Mononuclear cell (primary cell): Measurements from ENCODE around the gene ST6GALNAC3. TPM values are rescaled to one million over a fixed set of nuclear protein-coding genes. Genes with fewer than 3 reads are reported as not detected.

Source experiments
- H3K27me3 ChIP-seq: 2 replicates; pipeline ENCODE4 v1.6.0; 2011; ENCODE audit warnings: low read length, control low read depth; ENCODE audit not compliant: insufficient read depth
- H3K4me1 ChIP-seq: 2 replicates; pipeline ENCODE4 v1.5.1; 2011; ENCODE audit warnings: mild to moderate bottlenecking, low read length, control low read depth; ENCODE audit not compliant: insufficient read depth
- H3K4me3 ChIP-seq: 2 replicates; pipeline ENCODE4 v1.5.1; 2011; ENCODE audit warnings: mild to moderate bottlenecking, low read length, moderate library complexity
- H3K9me3 ChIP-seq: 2 replicates; pipeline ENCODE4 v1.5.1; 2011; ENCODE audit warnings: low read depth, mild to moderate bottlenecking, control low read depth, low read length
- total RNA-seq: library from RNA; depleted of rRNA; stranded (reverse); fragments of >200 nt; gene quantifications from one replicate; pipeline ENCODE4 v1.2.3, GENCODE V29; 2012

ST6GALNAC3 gene
- total RNA-seq, 1 donor: 3.5 TPM

DNA sequence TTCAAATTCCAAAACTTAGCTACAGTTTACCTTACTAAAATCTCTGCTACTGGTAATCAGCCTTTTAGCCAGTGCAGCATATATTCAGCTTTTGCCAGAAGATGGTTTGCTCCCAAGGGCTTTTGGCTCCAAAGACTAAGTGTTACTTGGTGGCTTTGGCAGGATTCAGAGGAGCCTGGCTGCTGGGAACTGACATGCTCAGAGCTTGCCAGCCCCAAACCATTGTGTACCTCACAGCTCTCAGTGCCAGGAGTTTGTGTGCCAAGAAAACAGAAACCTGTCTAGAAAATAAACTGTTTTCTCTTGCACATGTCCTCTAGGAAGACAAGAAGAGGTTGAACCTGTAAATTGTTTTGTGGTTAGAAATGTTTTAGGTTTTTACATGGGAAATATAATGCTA, 315.9 kb downstream of the ST6GALNAC3 start:
- Histone ChIP-seq H3K4me3 (no peak overlapping the region), H3K9me3 (no peaks in the 10 kb centered on the region), H3K4me1 (no peaks in the 10 kb centered on the region), H3K27me3 (no peaks in the 10 kb centered on the region)

DNA sequence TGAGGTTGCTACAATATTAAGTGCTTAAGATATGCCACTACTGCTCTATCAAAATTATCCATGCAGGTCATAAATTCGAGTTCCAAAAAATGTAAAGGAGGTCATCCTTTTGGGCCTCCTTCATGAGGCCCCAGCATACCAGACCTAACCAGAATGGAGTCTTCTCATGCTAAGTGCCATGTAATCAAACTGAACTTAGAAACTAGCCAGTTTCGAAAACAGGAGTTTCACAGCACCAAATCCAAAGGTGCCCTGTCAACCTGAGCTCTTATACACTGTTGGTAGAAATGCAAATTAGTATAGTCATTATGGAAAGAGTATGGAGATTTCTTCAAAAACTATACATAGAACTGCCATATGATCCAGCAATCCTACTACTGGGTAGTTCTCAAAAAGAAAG, 320.5 kb downstream of the ST6GALNAC3 start:
- Histone ChIP-seq H3K9me3 (no peaks in the 10 kb centered on the region), H3K4me1 (no peaks in the 10 kb centered on the region), H3K27me3 (no peaks in the 10 kb centered on the region), H3K4me3 (no peak overlapping the region)

DNA sequence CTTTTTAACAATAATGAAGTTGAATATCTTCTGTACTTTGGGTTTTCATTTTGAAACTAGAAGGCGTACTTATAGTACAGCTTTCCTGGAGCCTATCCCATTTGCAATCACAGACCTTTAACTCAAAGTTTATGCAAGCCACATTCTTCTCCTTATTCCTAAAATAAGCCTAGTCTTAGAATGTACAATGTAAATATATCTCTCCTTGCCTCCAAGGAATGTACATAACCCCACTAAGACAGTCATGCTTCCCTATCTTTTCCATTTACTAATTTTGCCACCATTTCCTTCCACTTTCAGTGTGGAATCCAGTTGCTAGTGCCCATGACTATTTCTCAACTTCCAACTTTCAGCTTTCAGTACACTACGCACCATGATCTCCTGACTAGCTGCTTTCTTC, 327.6 kb downstream of the ST6GALNAC3 start:
- H3K4me3 ChIP-seq: no peak overlapping the region
- no peaks in the 10 kb centered on the region for H3K4me1 ChIP-seq
- peaks cover 10% of the 10 kb centered on the region for H3K9me3 ChIP-seq
- no peaks in the 10 kb centered on the region for H3K27me3 ChIP-seq

DNA sequence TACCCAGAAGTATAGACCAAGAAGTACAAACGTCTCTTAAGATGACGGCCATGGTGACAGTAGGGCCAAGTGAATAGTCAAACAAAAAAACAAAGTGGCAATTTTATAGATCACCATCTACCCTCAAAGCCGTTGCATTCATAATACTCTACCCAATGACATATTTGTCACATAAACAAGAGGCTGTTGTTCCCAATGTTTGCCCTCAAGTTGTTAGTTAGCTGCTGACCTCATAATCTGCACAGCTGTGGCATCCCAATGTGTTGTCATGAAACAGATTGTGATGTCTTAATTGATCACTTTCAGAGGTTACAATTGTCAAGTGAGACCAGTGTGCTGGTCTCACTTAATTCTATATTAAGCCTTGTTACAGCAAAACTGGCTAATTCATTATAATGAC, 333.8 kb downstream of the ST6GALNAC3 start:
- Histone ChIP-seq H3K27me3 (no peaks in the 10 kb centered on the region), H3K9me3 (no peaks in the 10 kb centered on the region), H3K4me1 (no peaks in the 10 kb centered on the region), H3K4me3 (no peak overlapping the region)

DNA sequence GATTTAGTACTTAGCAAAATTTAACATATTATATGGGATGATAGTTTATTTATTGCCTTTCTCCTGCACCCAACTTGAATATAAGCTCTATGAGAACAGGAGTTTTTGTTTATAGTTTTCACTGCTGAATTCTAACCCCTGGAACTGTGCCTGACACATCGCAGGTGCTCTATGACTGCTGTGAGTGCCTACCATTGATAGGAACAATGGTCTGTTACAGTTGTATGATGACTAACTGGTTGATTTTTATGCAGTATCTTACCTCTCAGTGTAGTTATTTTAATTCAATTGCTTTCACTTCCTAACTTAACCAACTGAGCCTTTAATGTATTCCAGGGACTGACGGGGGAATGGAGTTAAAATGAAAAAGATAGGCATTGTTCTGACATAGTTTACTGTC, 336.0 kb downstream of the ST6GALNAC3 start:
- Histone ChIP-seq H3K9me3 (no peaks in the 10 kb centered on the region), H3K27me3 (no peaks in the 10 kb centered on the region), H3K4me3 (no peak overlapping the region), H3K4me1 (no peaks in the 10 kb centered on the region)

DNA sequence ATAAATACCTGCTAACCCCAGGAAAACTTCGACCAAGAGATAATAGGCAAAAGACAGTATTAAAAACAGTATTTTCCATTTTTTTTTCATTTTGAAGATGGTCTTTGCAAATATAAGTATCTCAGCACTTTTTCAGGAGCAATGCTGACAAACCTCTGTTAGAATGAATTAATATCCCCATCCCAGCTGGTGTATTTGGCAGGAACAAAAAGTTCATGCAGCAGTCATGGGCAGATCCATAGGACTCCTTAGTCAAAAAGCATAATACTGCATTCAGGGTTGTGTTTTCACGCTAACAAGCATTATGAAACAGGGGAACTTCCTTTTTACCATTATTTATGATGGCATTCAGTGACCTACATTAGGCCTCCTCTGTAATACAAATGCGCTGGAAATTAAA, 344.0 kb downstream of the ST6GALNAC3 start:
- Histone ChIP-seq H3K4me1 (no peaks in the 10 kb centered on the region), H3K4me3 (no peak overlapping the region), H3K27me3 (no peaks in the 10 kb centered on the region), H3K9me3 (no peaks in the 10 kb centered on the region)

DNA sequence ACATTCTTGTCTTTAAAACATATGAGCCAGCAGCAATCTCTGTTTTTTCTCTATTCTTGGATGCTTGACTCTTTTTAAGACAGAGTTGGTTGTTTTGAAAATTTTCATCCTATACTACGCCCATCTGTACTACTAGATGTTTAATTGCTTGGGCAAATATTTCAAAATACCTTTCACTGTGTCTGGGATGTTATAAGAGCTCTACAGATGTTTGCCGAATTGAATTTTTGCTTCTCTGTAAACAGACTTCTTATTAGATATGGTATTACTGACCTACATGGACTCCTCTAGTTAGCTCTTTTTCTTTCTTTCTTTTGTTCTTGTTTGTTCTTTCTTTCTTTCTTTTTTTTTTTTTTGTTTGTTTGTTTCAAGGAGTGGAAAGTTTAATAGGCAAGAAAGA, 345.1 kb downstream of the ST6GALNAC3 start:
- Histone ChIP-seq H3K4me1 (no peaks in the 10 kb centered on the region), H3K4me3 (no peak overlapping the region), H3K27me3 (no peaks in the 10 kb centered on the region), H3K9me3 (no peaks in the 10 kb centered on the region)

DNA sequence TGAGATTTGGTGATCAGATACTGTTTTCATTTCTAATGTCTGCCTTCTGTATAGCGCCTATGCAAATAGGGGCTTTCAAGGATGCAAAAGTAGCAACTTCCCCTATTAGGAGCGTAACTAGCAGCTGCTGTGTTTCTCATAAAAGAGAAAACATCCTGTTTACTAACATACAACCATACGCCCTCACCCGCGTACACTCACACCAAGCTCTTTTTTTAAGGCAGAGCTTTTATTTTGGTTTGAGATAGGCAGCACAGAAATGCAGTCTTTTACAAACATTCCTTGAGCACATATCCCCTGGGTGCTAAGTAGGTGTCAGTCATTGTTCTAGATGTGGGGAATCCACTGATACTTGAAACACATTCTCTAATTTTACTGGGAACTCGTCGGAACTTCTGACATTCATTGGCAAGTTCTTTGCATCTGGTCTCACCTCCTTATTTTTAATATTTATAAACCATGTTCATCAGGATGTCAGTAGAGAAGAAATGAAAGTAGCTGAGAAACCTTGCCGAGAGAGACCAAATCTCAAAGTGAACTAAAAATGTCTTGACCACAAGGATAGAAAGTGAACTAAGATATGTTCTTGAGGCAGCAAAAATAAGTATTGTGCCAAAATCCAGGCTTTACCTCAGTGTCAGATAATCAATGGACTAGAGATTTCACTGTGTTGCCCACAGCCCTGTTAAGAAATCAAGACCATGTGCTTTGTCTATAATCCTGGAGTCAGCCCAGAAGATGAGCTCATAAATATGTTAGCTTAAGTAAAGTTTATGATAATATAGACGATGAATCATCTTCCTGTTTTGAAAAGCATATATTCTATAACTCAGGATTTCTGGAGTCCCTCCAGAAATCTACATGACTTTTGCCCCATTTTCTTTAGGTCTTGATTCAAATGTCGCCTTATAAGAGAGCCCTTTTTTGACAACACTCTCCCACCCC, 350.9 kb downstream of the ST6GALNAC3 start:
- Histone ChIP-seq H3K4me1 (no peaks in the 10 kb centered on the region), H3K4me3 (no peak overlapping the region), H3K9me3 (no peaks in the 10 kb centered on the region), H3K27me3 (no peaks in the 10 kb centered on the region)

DNA sequence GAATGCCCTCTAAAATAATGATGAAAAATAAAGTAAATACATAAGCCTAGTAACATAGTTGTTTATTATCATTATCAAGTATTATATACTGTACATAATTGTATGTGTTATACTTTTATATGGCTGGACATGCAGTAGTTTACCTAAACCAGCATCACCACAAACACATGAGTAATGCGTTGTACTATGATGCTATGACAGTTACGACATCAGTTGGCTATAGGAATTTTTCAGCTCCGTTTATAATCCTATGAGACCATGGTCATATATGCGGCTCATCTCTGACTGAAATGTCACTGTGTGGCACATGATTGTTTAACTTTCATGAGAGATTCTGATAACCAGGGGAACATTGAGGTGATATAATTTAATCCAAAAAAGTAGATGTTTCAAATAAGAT, 352.1 kb downstream of the ST6GALNAC3 start:
- no peaks in the 10 kb centered on the region for H3K9me3 ChIP-seq
- no peak overlapping the region for H3K4me3 ChIP-seq
- no peaks in the 10 kb centered on the region for H3K27me3 ChIP-seq
- no peaks in the 10 kb centered on the region for H3K4me1 ChIP-seq

DNA sequence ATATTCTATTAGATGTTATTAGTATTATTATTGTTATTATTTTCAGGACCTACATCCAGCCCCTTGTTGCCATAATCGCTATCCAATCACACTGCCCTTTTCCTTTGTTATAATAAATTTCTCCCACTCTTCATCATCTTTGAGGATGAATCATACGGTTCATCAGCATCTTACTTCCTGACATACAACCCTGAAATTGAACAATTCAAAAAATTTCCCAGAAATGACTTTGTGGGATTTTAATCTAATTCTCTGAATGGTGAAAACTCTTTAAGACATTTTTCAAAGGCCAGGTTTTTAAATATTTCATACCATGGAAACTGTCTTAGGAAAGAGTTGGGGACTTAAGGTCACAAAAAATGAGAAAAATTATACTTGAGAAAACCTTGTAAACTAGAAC, 353.5 kb downstream of the ST6GALNAC3 start:
- H3K4me1 ChIP-seq: no peaks in the 10 kb centered on the region
- H3K27me3 ChIP-seq: no peaks in the 10 kb centered on the region
- H3K9me3 ChIP-seq: no peaks in the 10 kb centered on the region
- no peak overlapping the region for H3K4me3 ChIP-seq

DNA sequence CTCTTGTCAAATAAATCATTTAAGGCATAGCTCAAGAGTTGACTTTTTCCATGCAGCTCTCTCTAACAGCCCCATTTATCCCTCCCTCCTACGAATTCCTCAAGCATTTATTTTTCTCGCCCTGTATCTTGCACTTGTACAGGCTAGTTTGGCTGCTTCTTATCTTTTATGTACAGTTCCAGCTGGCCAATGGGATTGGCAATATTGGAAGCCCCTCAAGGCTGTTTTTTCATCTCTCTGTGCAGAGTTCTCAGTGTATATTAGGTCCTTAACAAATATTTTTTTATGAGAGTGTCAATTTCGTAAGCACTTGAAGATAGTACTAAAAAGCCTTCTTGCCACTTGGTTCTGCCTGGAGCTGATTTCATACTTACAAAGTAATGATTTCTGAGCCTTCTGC, 356.0 kb downstream of the ST6GALNAC3 start:
- Histone ChIP-seq H3K4me1 (no peaks in the 10 kb centered on the region), H3K27me3 (no peaks in the 10 kb centered on the region), H3K9me3 (no peaks in the 10 kb centered on the region), H3K4me3 (no peak overlapping the region)

DNA sequence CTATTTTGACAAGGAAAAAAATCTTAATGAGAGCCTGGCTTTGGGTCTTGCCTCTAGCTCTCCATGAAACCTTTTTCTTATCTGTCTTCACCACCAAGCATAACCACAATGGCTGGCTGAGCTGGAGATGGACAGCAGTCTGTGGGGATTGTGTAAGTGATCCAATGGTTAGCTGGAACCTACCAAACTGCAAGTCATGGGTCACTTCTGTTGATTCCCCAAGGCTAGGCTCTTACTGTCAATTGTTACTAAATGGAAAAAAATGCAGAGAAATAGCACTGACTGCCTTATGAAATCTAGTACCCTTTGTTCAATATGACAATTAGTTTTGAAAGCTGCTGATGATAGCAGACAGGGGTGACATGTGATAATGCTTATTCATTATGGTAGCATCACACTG, 359.0 kb downstream of the ST6GALNAC3 start:
- Histone ChIP-seq H3K27me3 (no peaks in the 10 kb centered on the region), H3K9me3 (no peaks in the 10 kb centered on the region), H3K4me3 (no peak overlapping the region), H3K4me1 (no peaks in the 10 kb centered on the region)

DNA sequence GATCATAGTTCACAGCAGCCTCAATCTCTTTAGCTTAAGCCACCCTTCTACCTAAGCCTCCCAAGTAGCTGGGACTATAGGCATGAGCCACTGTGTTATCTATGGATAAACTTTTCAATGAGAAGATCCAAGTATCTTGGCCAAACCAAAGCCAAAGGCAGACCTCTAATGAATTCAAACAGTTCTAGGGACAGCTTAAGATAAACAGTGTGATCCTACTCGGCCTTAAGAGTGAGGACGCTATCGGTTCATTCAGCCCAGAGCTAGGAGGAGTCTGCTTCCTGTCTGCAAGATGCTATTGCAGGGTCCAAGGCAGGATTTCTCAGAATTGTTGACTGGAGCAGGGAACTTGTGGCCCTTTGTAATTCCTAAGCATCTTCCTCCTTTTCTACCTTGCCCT, 368.7 kb downstream of the ST6GALNAC3 start:
- H3K9me3 ChIP-seq: no peaks in the 10 kb centered on the region
- H3K27me3 ChIP-seq: no peaks in the 10 kb centered on the region
- H3K4me3 ChIP-seq: no peak overlapping the region
- H3K4me1 ChIP-seq: no peaks in the 10 kb centered on the region

DNA sequence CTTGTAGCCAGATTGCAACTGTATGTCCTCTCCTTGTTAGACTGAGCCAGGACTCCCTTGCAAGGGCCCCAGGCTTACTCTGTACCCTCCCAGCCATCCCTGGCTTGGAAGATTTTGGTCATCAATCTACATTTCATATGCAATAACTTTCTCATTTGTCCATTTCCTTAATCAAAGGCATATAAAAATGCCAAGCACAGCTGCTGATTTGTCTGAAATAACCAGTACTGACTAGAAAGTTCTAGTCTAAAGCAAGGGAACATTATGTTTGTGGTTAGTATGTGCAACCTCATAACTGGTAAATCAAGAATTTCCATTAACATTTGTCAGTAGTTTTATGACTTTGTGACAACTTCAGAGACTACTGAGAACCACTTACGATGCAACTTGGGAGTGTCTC, 370.2 kb downstream of the ST6GALNAC3 start:
- Histone ChIP-seq H3K4me1 (no peaks in the 10 kb centered on the region), H3K9me3 (no peaks in the 10 kb centered on the region), H3K4me3 (no peak overlapping the region), H3K27me3 (no peaks in the 10 kb centered on the region)

DNA sequence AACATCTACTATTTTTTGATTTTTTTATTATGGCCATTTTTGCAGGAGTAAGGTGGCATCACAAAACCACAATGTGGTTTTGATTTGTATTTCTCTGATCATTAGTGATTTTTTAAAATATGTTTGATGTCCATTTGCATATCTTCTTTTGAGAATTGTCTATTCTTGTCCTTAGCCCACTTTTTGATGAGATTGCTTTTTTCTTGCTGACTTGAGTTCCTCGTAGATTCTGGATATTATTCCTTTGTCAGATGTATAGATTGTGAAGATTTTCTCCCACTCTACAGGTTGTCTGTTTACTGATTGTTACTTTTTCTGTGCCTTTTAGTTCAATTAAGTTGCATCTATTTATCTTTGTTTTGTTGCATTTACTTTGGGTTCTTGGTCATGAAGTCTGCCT, 375.7 kb downstream of the ST6GALNAC3 start:
- Histone ChIP-seq H3K9me3 (peaks cover 16% of the 10 kb centered on the region), H3K4me3 (no peak overlapping the region)

DNA sequence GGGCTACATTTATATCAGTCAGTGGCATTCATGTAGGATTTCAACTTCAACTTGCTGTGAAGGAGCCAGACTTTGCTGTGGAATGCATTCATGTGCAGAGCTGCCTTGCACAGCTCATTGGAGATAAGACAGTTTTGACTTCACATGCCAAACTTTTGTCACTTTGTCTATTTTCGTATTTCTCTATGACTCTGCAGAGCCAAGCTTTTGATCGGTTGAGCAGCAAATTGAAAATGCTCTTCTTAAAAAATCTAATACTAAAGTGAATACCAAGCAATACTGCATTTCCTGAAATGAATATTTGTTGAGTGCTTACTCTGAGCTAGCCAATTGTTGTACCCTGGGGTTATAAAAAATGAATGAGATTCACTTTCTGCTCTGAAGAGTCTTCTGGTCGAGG, 388.7 kb downstream of the ST6GALNAC3 start:
- no peaks in the 10 kb centered on the region for H3K9me3 ChIP-seq
- no peak overlapping the region for H3K4me3 ChIP-seq
- no peaks in the 10 kb centered on the region for H3K27me3 ChIP-seq
- no peaks in the 10 kb centered on the region for H3K4me1 ChIP-seq

More for the DNA sequence above, 375.7 kb downstream of the ST6GALNAC3 start:
- Histone ChIP-seq H3K4me1 (no peaks in the 10 kb centered on the region), H3K27me3 (no peaks in the 10 kb centered on the region)
